GM15510 (cell line): ENCODE measurements around the gene GPR62.

Experiments used
- POLR2A ChIP-seq: IDR thresholded peaks from 3 replicates; pipeline ENCODE4 v1.6.1; 2011; ENCODE audit warnings: borderline replicate concordance; ENCODE audit not compliant: insufficient read length; ENCODE audit errors: extremely low read depth

Gene GPR62

GRCh38 chr3:51945031-51945840 lies 9.9 kb upstream of the GPR62 start:
- no peak for TF ChIP-seq POLR2A

DNA sequence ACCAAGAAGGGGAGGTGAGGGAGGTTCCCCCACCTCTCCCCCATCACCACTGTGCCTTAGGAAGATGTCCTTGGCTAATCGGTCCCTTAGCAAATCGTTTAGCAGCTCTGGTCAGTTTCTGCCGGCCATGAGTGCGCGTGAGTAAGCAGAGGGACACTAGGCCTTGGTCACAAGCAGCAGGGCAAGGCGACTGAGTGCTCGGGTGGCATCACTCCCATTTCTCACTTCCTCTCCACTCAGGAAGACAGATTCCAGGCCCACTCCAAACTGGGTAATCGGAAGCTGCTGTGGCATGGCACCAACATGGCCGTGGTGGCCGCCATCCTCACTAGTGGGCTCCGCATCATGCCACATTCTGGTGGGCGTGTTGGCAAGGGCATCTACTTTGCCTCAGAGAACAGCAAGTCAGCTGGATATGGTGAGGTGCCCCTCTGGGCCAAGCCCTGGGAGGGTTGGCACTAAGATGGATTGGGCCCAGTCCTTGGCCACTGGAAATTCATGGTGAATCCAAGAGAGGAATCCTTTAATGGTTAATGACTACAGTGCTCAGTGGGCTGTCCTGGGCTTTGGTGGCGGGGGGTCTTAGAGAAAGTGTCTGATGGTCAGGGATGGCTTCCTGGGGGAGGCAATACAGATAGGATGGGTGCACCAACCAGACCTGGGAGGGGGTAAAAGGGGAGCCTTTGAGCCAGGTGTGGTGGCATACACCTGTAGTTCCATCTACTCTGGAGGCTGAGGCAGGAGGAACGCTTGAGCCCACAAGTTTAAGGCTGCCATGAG lies 9.1 kb upstream of the GPR62 start:
- TF ChIP-seq POLR2A: no peak

- TF ChIP-seq POLR2A: no peak
Observed at GRCh38 chr3:51946796-51947195, 8.4 kb upstream of the GPR62 start.

- no peak for TF ChIP-seq POLR2A
Observed at GRCh38 chr3:51947215-51947900, 7.8 kb upstream of the GPR62 start.

DNA sequence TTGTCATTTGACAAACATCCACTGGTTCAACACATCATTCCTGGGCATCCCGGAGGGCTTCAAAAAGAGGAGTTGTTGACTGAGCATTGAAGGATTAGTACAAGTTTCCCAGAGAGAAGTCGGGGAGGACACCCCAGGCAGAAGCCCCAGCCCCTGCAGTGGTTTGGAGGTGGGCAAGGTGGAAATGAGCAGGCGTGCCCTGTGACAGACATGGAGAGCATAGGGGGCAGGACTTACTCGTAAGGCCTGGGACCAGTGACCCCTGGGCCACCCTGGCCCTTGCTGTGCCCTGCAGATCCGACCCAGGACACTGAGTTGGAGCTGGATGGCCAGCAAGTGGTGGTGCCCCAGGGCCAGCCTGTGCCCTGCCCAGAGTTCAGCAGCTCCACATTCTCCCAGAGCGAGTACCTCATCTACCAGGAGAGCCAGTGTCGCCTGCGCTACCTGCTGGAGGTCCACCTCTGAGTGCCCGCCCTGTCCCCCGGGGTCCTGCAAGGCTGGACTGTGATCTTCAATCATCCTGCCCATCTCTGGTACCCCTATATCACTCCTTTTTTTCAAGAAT lies 7.1 kb upstream of the GPR62 start:
- TF ChIP-seq POLR2A: no peak

GRCh38 chr3:51949121-51949520 lies 6.1 kb upstream of the GPR62 start:
- TF ChIP-seq POLR2A: no peak

DNA sequence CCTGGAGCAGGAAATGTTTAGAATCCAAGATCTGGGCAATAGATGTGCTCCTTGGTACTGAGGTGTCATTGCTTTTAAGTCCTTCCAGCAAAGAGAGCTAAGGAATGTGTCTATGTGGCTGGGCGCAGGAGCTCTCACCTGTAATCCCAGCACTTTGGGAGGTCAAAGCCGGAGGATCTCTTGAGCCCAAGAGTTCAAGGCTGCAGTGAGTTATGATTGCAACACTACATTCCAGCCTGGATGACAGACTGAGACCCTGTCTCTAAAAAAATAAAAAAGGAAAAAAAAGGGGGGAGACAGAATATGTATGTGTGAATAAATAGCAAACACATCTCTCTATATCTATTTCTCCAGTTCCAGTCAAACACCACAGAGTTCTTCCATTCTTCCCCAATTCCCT lies 4.3 kb upstream of the GPR62 start:
- TF ChIP-seq POLR2A: no peak

DNA sequence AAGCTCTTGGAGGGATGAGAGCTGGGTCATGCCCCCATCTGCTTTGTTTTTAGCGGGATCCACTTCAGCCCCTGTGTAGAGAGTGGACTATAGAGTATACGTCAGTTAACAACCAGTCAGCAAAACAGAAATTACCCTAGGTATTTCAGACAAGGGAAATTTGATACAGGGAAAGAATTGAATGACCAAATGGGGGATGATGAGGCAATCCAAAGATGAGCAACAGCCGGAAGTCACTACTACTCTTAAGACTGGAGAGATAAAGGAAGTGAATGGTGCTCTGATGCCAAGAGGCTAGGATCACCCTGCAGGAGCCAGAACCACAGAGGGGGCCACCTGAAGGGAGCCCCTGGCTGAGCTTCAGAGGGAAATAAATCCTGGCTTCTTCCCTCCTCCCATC lies 1.7 kb upstream of the GPR62 start:
- no peak for TF ChIP-seq POLR2A

DNA sequence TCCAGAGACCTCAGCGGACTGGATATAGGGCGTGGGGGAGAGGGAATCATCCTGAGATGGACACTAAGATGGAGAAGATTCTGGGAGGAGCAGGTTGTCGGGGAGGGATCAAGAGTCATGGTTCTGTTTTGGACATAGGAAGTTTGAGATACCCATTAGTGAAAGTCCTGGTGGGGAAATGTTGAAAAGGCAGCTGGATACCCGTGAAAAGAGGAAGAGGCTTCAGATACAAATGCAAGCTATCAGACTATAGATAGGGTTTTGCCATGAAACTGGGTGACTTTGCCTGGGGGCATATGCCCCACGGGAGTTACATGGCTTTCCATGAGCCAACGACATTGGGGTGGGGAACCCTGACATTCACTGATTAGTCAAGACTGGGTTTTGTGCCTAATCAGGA lies 1.1 kb upstream of the GPR62 start:
- TF ChIP-seq POLR2A: no peak

- no peak for TF ChIP-seq POLR2A
Observed at GRCh38 chr3:51954713-51955112, 468 bp upstream of the GPR62 start.

- TF ChIP-seq POLR2A: no peak
Observed at GRCh38 chr3:51955893-51956770, 951 bp downstream of the GPR62 start.

GRCh38 chr3:51957520-51958205 lies 2.5 kb downstream of the GPR62 start:
- no peak for TF ChIP-seq POLR2A

GRCh38 chr3:51958603-51959521 lies 3.7 kb downstream of the GPR62 start:
- no peak for TF ChIP-seq POLR2A

DNA sequence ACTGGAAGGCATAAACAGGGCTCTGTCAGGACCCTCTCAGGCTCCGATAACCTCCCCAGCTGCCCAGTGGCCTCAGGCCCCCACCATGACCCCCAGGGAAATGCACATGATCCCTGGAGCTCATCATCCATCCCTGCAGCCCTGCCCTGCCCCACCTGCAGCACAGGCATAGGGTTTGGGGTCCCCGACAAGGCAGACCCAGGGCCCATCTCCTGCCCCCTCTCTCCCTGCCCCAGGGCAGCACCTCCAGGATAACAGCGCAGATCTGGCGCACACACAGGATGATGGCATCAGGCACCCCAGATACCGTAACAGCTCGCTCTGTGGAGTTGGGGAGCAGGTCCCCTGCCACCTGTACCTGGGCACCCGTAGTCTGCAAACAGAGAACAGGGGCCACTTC lies 4.5 kb downstream of the GPR62 start:
- TF ChIP-seq POLR2A: no peak
